HG03558 (cell line): ENCODE results near the gene LSS.
"Not testable (repeated sequence)": the region's sequence is repeated elsewhere in the genome, so short reads cannot be mapped to it uniquely, and the experiment has no call there.

Experiments
- ATAC-seq: cut with Tn5 transposase; IDR thresholded peaks from one replicate; pipeline ENCODE4 v1.9.1; 2021; ENCODE audit warnings: moderate number of reproducible peaks; ENCODE audit not compliant: unreplicated experiment; ENCODE audit errors: extremely low read depth

Gene LSS

GRCh38 chr21:46246345-46246744 lies 17.8 kb upstream of the LSS start:
- no peak for ATAC-seq

GRCh38 chr21:46245213-46245915 lies 16.8 kb upstream of the LSS start:
- no peak for ATAC-seq

GRCh38 chr21:46244602-46245001 lies 16.0 kb upstream of the LSS start:
- no peak for ATAC-seq

- ATAC-seq, result no peak
Observed at GRCh38 chr21:46243960-46244361, 15.4 kb upstream of the LSS start.

GRCh38 chr21:46243325-46243724 lies 14.8 kb upstream of the LSS start:
- ATAC-seq, result no peak

GRCh38 chr21:46241577-46241976 lies 13.0 kb upstream of the LSS start:
- ATAC-seq, result not testable (repeated sequence)

GRCh38 chr21:46239817-46240325 lies 11.3 kb upstream of the LSS start:
- no peak for ATAC-seq

GRCh38 chr21:46237474-46237873 lies 8.9 kb upstream of the LSS start:
- no peak for ATAC-seq

- no peak for ATAC-seq
Observed at GRCh38 chr21:46234436-46234950, 5.9 kb upstream of the LSS start.

- ATAC-seq, result no peak
Observed at GRCh38 chr21:46229923-46230260, 1.3 kb upstream of the LSS start.

- ATAC-seq, result no peak
Observed at GRCh38 chr21:46229133-46229922, 754 bp upstream of the LSS start.

GRCh38 chr21:46227811-46228344 lies 696 bp downstream of the LSS start:
- ATAC-seq, result no peak

- no peak for ATAC-seq
Observed at GRCh38 chr21:46226920-46227599, 1.5 kb downstream of the LSS start.

GRCh38 chr21:46226146-46226545 lies 2.4 kb downstream of the LSS start:
- ATAC-seq, result no peak

GRCh38 chr21:46223661-46224060 lies 4.9 kb downstream of the LSS start:
- not testable (repeated sequence) for ATAC-seq

GRCh38 chr21:46223217-46223616 lies 5.4 kb downstream of the LSS start:
- ATAC-seq, result no peak

- no peak for ATAC-seq
Observed at GRCh38 chr21:46222436-46223116, 6.0 kb downstream of the LSS start.

- no peak for ATAC-seq
Observed at GRCh38 chr21:46221664-46222435, 6.7 kb downstream of the LSS start.

GRCh38 chr21:46220847-46221246 lies 7.7 kb downstream of the LSS start:
- no peak for ATAC-seq
